ENCODE data around the gene TNS1. TPM values are rescaled to one million over a fixed set of nuclear protein-coding genes. Genes with fewer than 3 reads are reported as not detected.

The TNS1 gene
- total RNA-seq, 4 donors from 2014 or later, result 461 to 648 (median 565) TPM

- 65 to 71% methylated on average over 16 of the region's 16 CpGs for WGBS, 2 donors
- Histone ChIP-seq H3K27ac (peak overlapping the region in 2 of 4 donors; percentile 91 to 94), H3K36me3 (peaks cover 0 to 50% (median 6%) of the 10 kb centered on the region in 3 donors), H3K9me3 (no peaks in the 10 kb centered on the region), H3K4me3 (no peak overlapping the region), H3K27me3 (no peaks in the 10 kb centered on the region), H3K4me1 (peaks cover 3 to 81% (median 65%) of the 10 kb centered on the region in 4 donors)
- TF ChIP-seq POLR2A (IDR thresholded peaks at IDR 0.05) (no peak), CTCF (IDR thresholded peaks at IDR 0.05) (no peak), EP300 (IDR thresholded peaks at IDR 0.05) (no peak)
- DNase-seq (ENCODE audit: low spot score in 2 of 2), result no peak
Observed at GRCh38 chr2:217900010-217900779, 102.6 kb downstream of the TNS1 start.

GRCh38 chr2:217899231-217900009, 103.4 kb downstream of the TNS1 start:
- Histone ChIP-seq H3K4me1 (peaks cover 3 to 73% (median 57%) of the 10 kb centered on the region in 4 donors), H3K4me3 (no peak overlapping the region), H3K27ac (peak overlapping the region; percentile 18 to 91 (median 49)), H3K27me3 (no peaks in the 10 kb centered on the region), H3K36me3 (peaks cover 0 to 58% (median 6%) of the 10 kb centered on the region in 3 donors), H3K9me3 (no peaks in the 10 kb centered on the region)
- 51 to 55% methylated on average over 9 to 11 of the region's 11 CpGs for WGBS, 2 donors
- peak; percentile 44 to 70 for DNase-seq (ENCODE audit: low spot score in 2 of 2)
- peak; percentile 41 to 74 (median 60) for TF ChIP-seq CTCF (IDR thresholded peaks at IDR 0.05)
- peak in 1 of 2 donors; percentile 37 for TF ChIP-seq EP300 (IDR thresholded peaks at IDR 0.05)
- TF ChIP-seq POLR2A (IDR thresholded peaks at IDR 0.05), result no peak

GRCh38 chr2:217897816-217898806, 104.7 kb downstream of the TNS1 start:
- Histone ChIP-seq H3K27me3 (no peaks in the 10 kb centered on the region), H3K27ac (peak overlapping the region; percentile 18 to 91 (median 52)), H3K36me3 (peaks cover 0 to 71% (median 6%) of the 10 kb centered on the region in 3 donors), H3K9me3 (no peaks in the 10 kb centered on the region), H3K4me3 (no peak overlapping the region), H3K4me1 (peaks cover 0 to 60% (median 44%) of the 10 kb centered on the region in 4 donors)
- no peak for DNase-seq (ENCODE audit: low spot score in 2 of 2)
- TF ChIP-seq EP300 (IDR thresholded peaks at IDR 0.05) (peak in 1 of 2 donors; percentile 8), POLR2A (IDR thresholded peaks at IDR 0.05) (no peak)
- 65 to 70% methylated on average over 22 to 23 of the region's 23 CpGs for WGBS, 2 donors

GRCh38 chr2:217897091-217897715, 105.6 kb downstream of the TNS1 start:
- Histone ChIP-seq H3K9me3 (no peaks in the 10 kb centered on the region), H3K27ac (peak overlapping the region in 3 of 4 donors; percentile 47 to 91 (median 57)), H3K4me1 (peaks cover 0 to 53% (median 35%) of the 10 kb centered on the region in 4 donors), H3K27me3 (no peaks in the 10 kb centered on the region), H3K36me3 (peaks cover 0 to 80% (median 6%) of the 10 kb centered on the region in 3 donors), H3K4me3 (no peak overlapping the region)
- no peak for DNase-seq (ENCODE audit: low spot score in 2 of 2)
- TF ChIP-seq CTCF (IDR thresholded peaks at IDR 0.05) (no peak), EP300 (IDR thresholded peaks at IDR 0.05) (no peak), POLR2A (IDR thresholded peaks at IDR 0.05) (no peak)
- 70 to 83% methylated on average over 8 to 9 of the region's 9 CpGs for WGBS, 2 donors

All from tibial nerve (tissue), 4 donors.